ENCODE measurements around the gene TRPM6.

TRPM6 gene

GRCh38 chr9:74718709-74719108 lies 169.0 kb downstream of the TRPM6 start:
- no peak for DNase-seq (ENCODE audit: low read depth in 2 of 2)
- TF ChIP-seq CTCF (IDR thresholded peaks at IDR 0.05; ENCODE audit: low read depth, low read length), result no peak
- no peak overlapping the region for H3K4me3 ChIP-seq (replicated peaks in 1 of 2; ENCODE audit: low read depth in 2 of 2, low read length in 2 of 2)

DNA sequence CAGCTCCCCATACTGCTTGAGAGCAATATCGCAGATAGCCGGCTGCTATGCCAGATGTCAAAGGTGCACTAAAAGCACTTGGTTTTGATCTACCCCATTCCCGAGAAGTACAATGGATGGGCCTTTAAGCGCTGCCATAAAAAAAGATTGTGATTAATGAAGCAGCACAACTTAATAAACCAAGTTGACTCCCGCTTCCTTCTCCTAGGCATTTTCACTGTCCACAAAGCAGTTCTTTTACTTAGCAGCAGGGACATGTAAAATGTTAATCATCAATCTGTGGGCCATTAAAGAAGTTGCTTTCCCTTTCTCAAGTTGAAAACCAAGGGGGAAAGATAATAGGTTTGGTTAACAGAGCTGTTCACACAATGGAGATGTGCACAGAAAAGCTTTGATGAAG lies 176.4 kb downstream of the TRPM6 start:
- H3K4me3 ChIP-seq (replicated peaks in 1 of 2; ENCODE audit: low read depth in 2 of 2, low read length in 2 of 2), result no peak overlapping the region
- TF ChIP-seq CTCF (IDR thresholded peaks at IDR 0.05; ENCODE audit: low read depth, low read length), result no peak
- no peak for DNase-seq (ENCODE audit: low read depth in 2 of 2)

- no peak for DNase-seq (ENCODE audit: low read depth in 2 of 2)
- no peak overlapping the region for H3K4me3 ChIP-seq (replicated peaks in 1 of 2; ENCODE audit: low read depth in 2 of 2, low read length in 2 of 2)
- no peak for TF ChIP-seq CTCF (IDR thresholded peaks at IDR 0.05; ENCODE audit: low read depth, low read length)
Measured at GRCh38 chr9:74697535-74697934, 190.2 kb downstream of the TRPM6 start.

- peak; percentile 6 for TF ChIP-seq CTCF (IDR thresholded peaks at IDR 0.05; ENCODE audit: low read depth, low read length)
- no peak for DNase-seq (ENCODE audit: low read depth in 2 of 2)
Measured at GRCh38 chr9:74696520-74696919, 191.2 kb downstream of the TRPM6 start.

GRCh38 chr9:74691058-74691457 lies 196.7 kb downstream of the TRPM6 start:
- H3K4me3 ChIP-seq (replicated peaks in 1 of 2; ENCODE audit: low read depth in 2 of 2, low read length in 2 of 2), result no peak overlapping the region
- DNase-seq (ENCODE audit: low read depth in 2 of 2), result no peak
- TF ChIP-seq CTCF (IDR thresholded peaks at IDR 0.05; ENCODE audit: low read depth, low read length), result no peak

More at GRCh38 chr9:74696520-74696919, 191.2 kb downstream of the TRPM6 start:
- no peak overlapping the region for H3K4me3 ChIP-seq (replicated peaks in 1 of 2; ENCODE audit: low read depth in 2 of 2, low read length in 2 of 2)

GRCh38 chr9:74683322-74683721 lies 204.4 kb downstream of the TRPM6 start:
- TF ChIP-seq CTCF (IDR thresholded peaks at IDR 0.05; ENCODE audit: low read depth, low read length), result no peak
- no peak for DNase-seq (ENCODE audit: low read depth in 2 of 2)
- no peak overlapping the region for H3K4me3 ChIP-seq (replicated peaks in 1 of 2; ENCODE audit: low read depth in 2 of 2, low read length in 2 of 2)

GRCh38 chr9:74681906-74682305 lies 205.8 kb downstream of the TRPM6 start:
- TF ChIP-seq CTCF (IDR thresholded peaks at IDR 0.05; ENCODE audit: low read depth, low read length), result no peak
- H3K4me3 ChIP-seq (replicated peaks in 1 of 2; ENCODE audit: low read depth in 2 of 2, low read length in 2 of 2), result no peak overlapping the region
- DNase-seq (ENCODE audit: low read depth in 2 of 2), result no peak

Data from cardiac fibroblast (primary cell).